IMR-90 (cell line): ENCODE results near the gene KRTAP5-6. TPM values are rescaled to one million over a fixed set of nuclear protein-coding genes. Genes with fewer than 3 reads are reported as not detected.

Experiments used
- ATAC-seq: fragments of 200-7000 bp; cut with Tn5 transposase; 2 replicates; pipeline ENCODE4 v1.9.1; 2020; ENCODE audit warnings: low read depth, mild to moderate bottlenecking, moderate library complexity
- BruUV-seq: library from RNA; stranded (reverse); fragments of 400-500 nt; replicated peaks from 2 replicates; lab custom pipeline; 2021; lab: Mats Ljungman, UMichigan
- CTCF ChIA-PET: fragments of 300-600 bp; formaldehyde crosslinking; extraction: SDS; loops from one replicate; lab custom pipeline; 2021; ENCODE audit warnings: antibody characterized with exemption; lab: Yijun Ruan, JAX
- POLR2A ChIA-PET: fragments of 300-600 bp; sonication (Branson Sonifier 250); formaldehyde crosslinking; loops from one replicate; lab custom pipeline; 2022; ENCODE audit warnings: antibody characterized with exemption; ENCODE audit not compliant: unreplicated experiment; lab: Charles Lee
- DNase-seq: peaks from one replicate; pipeline ENCODE4 v3.0.0; 2013
- H2AFZ ChIP-seq: replicated peaks from 2 replicates; pipeline ENCODE3; 2013; ENCODE audit warnings: low read length, mild to moderate bottlenecking; ENCODE audit not compliant: poor library complexity
- H2AK5ac ChIP-seq: 2 replicates; pipeline ENCODE4 v1.6.1; 2013; ENCODE audit warnings: low read depth, low read length, inconsistent platforms
- H2AK9ac ChIP-seq: replicated peaks from 2 replicates; pipeline ENCODE3; 2013; ENCODE audit warnings: mild to moderate bottlenecking, low read depth, low read length, moderate library complexity; ENCODE audit not compliant: poor library complexity
- H2BK120ac ChIP-seq: 2 replicates; pipeline ENCODE4 v1.6.1; 2013; ENCODE audit warnings: low read depth, low read length, inconsistent platforms
- H2BK15ac ChIP-seq: 3 replicates; pipeline ENCODE4 v1.6.1; 2013; ENCODE audit warnings: low read depth, low read length, inconsistent platforms
- H2BK20ac ChIP-seq: 2 replicates; pipeline ENCODE4 v1.6.1; 2013; ENCODE audit warnings: low read depth, mild to moderate bottlenecking, inconsistent platforms, low read length, moderate library complexity
- H2BK5ac ChIP-seq: 2 replicates; pipeline ENCODE4 v1.6.1; 2013; ENCODE audit warnings: mild to moderate bottlenecking, low read depth, low read length, inconsistent platforms; ENCODE audit not compliant: poor library complexity, severe bottlenecking
- H3K14ac ChIP-seq: replicated peaks from 2 replicates; pipeline ENCODE4 v1.6.1; 2013; ENCODE audit warnings: low read depth, low read length, inconsistent platforms
- H3K18ac ChIP-seq: 2 replicates; pipeline ENCODE4 v1.6.1; 2013; ENCODE audit warnings: low read depth, low read length, control low read depth
- H3K23ac ChIP-seq: 2 replicates; pipeline ENCODE4 v1.6.1; 2013; ENCODE audit warnings: low read depth, low read length, inconsistent platforms
- H3K27ac ChIP-seq: 2 replicates; pipeline ENCODE4 v1.5.1; 2013; ENCODE audit warnings: mild to moderate bottlenecking, control low read depth, low read length; ENCODE audit not compliant: insufficient read depth
- H3K27me3 ChIP-seq: 2 replicates; pipeline ENCODE4 v1.6.1; 2013; ENCODE audit warnings: low read length; ENCODE audit not compliant: control insufficient read depth, insufficient read depth
- H3K36me3 ChIP-seq: 2 replicates; pipeline ENCODE4 v1.6.1; 2013; ENCODE audit warnings: low read length, mixed read lengths; ENCODE audit not compliant: control insufficient read depth, insufficient read depth
- H3K4ac ChIP-seq: 2 replicates; pipeline ENCODE4 v1.6.1; 2013; ENCODE audit warnings: low read depth, low read length, inconsistent platforms
- H3K4me1 ChIP-seq: 2 replicates; pipeline ENCODE4 v1.6.1; 2013; ENCODE audit warnings: low read length, mixed read lengths; ENCODE audit not compliant: control insufficient read depth, insufficient read depth
- H3K4me2 ChIP-seq: 2 replicates; pipeline ENCODE4 v1.6.1; 2013; ENCODE audit warnings: low read depth, mild to moderate bottlenecking, control low read depth, low read length, moderate library complexity
- H3K4me3 ChIP-seq: 2 replicates; pipeline ENCODE4 v1.5.1; 2013; ENCODE audit warnings: low read depth, mild to moderate bottlenecking, control low read depth, low read length, moderate library complexity; ENCODE audit not compliant: insufficient read depth
- H3K56ac ChIP-seq: 2 replicates; pipeline ENCODE4 v1.6.1; 2013; ENCODE audit warnings: low read length, inconsistent platforms; ENCODE audit not compliant: insufficient read depth; ENCODE audit errors: extremely low read depth
- H3K79me1 ChIP-seq, 2 experiments: 2 replicates each; pipeline ENCODE4 v1.6.1; 2013; ENCODE audit warnings: low read length in 2 of 2, inconsistent platforms in 1 of 2, low read depth in 1 of 2
- H3K9ac ChIP-seq: 2 replicates; pipeline ENCODE4 v1.6.1; 2013; ENCODE audit warnings: low read depth, low read length, control low read depth
- H3K9me1 ChIP-seq: 2 replicates; pipeline ENCODE4 v1.6.1; 2013; ENCODE audit warnings: low read length, inconsistent platforms; ENCODE audit not compliant: insufficient read depth
- H3K9me3 ChIP-seq: 2 replicates; pipeline ENCODE4 v1.6.1; 2013; ENCODE audit warnings: low read length; ENCODE audit not compliant: control insufficient read depth, insufficient read depth
- H4K20me1 ChIP-seq: 2 replicates; pipeline ENCODE4 v1.6.1; 2013; ENCODE audit warnings: low read length, inconsistent platforms; ENCODE audit not compliant: insufficient read depth
- H4K5ac ChIP-seq: 2 replicates; pipeline ENCODE4 v1.6.1; 2013; ENCODE audit warnings: mild to moderate bottlenecking, low read depth, low read length, control low read depth
- H4K8ac ChIP-seq, 2 experiments: 2 replicates each; pipeline ENCODE4 v1.6.1; 2013; ENCODE audit warnings: low read depth in 2 of 2, low read length in 2 of 2, control low read depth in 1 of 2, inconsistent platforms in 1 of 2
- H4K91ac ChIP-seq: 2 replicates; pipeline ENCODE4 v1.6.1; 2013; ENCODE audit warnings: low read depth, low read length, inconsistent platforms; ENCODE audit not compliant: insufficient read depth
- BHLHE40 ChIP-seq: fragments of 150-350 bp; IDR thresholded peaks from 2 replicates; pipeline ENCODE4 v1.6.1; 2016; ENCODE audit warnings: mild to moderate bottlenecking, low read depth, low read length
- CEBPB ChIP-seq: IDR thresholded peaks from 2 replicates; pipeline ENCODE4 v1.6.1; 2012; ENCODE audit warnings: low read depth, low read length, improper control_type of control experiment
- CHD1 ChIP-seq: IDR thresholded peaks from 2 replicates; pipeline ENCODE4 v1.6.1; 2012; ENCODE audit warnings: low read depth, low read length, improper control_type of control experiment
- FOS ChIP-seq: fragments of 150-350 bp; IDR thresholded peaks from 2 replicates; pipeline ENCODE4 v1.6.1; 2016; ENCODE audit warnings: low read depth, low read length
- MAFK ChIP-seq: IDR thresholded peaks from 2 replicates; pipeline ENCODE4 v1.6.1; 2012; ENCODE audit warnings: low read depth, low read length, improper control_type of control experiment
- MAZ ChIP-seq: IDR thresholded peaks from 2 replicates; pipeline ENCODE4 v1.6.1; 2012; ENCODE audit warnings: low read depth, mild to moderate bottlenecking, low read length, improper control_type of control experiment, moderate library complexity, borderline replicate concordance
- MXI1 ChIP-seq: IDR thresholded peaks from 2 replicates; pipeline ENCODE4 v1.6.1; 2012; ENCODE audit warnings: low read depth, mild to moderate bottlenecking, low read length, moderate library complexity, borderline replicate concordance
- NFE2L2 ChIP-seq: fragments of 150-350 bp; IDR thresholded peaks from 2 replicates; pipeline ENCODE4 v1.6.1; 2016; ENCODE audit warnings: low read depth, mild to moderate bottlenecking, low read length
- POLR2A ChIP-seq: IDR thresholded peaks from 2 replicates; pipeline ENCODE4 v1.6.1; 2012; ENCODE audit warnings: mild to moderate bottlenecking, low read depth, low read length
- RAD21 ChIP-seq: IDR thresholded peaks from 2 replicates; pipeline ENCODE4 v1.6.1; 2012; ENCODE audit warnings: low read length, improper control_type of control experiment
- RCOR1 ChIP-seq: IDR thresholded peaks from 2 replicates; pipeline ENCODE4 v1.6.1; 2012; ENCODE audit warnings: mild to moderate bottlenecking, low read length, improper control_type of control experiment; ENCODE audit not compliant: insufficient replicate concordance
- RFX5 ChIP-seq: IDR thresholded peaks from 2 replicates; pipeline ENCODE4 v1.8.0; 2012; ENCODE audit warnings: low read depth, mild to moderate bottlenecking, low read length, moderate library complexity
- SMC3 ChIP-seq: fragments of 150-350 bp; IDR thresholded peaks from 2 replicates; pipeline ENCODE4 v1.6.1; 2016; ENCODE audit warnings: low read depth, mild to moderate bottlenecking, antibody characterized with exemption, low read length, moderate library complexity
- WGBS, 2 experiments: methylation state at CpG; one replicate each; pipeline versions ENCODE4 v1.1.5 to v1.1.7; 2013; ENCODE audit warnings: missing lambda C conversion rate in 2 of 2; ENCODE audit not compliant: insufficient read length in 1 of 2; ENCODE audit errors: extremely low coverage in 2 of 2; 5-methylcytosine and 5-hydroxymethylcytosine counted together
- dilution Hi-C: fragments of 300-500 bp; cut with HindIII; formaldehyde crosslinking; loops from one replicate; pipeline ENCODE4 v1.14.3; 2018; ENCODE audit warnings: low sequenced_read_pairs; ENCODE audit not compliant: unreplicated experiment
- in situ Hi-C: fragments of 300-500 bp; cut with MboI; formaldehyde crosslinking; loops from 3 replicates; pipeline ENCODE4 v1.14.3; 2019; ENCODE audit warnings: low sequenced_read_pairs, inconsistent platforms, mixed read lengths
- intact Hi-C: fragments of 100-400 bp; cut with micrococcal nuclease; formaldehyde crosslinking; loops from 2 replicates; pipeline ENCODE4 v1.10.0; 2022
- polyA plus RNA-seq, 3 experiments: library from polyadenylated mRNA; depleted of rRNA; stranded (reverse); fragments of >200 nt; gene quantifications; 2 replicates each; pipeline ENCODE4 v1.2.3, GENCODE V29; 2012; ENCODE audit warnings: low replicate concordance in 1 of 3
- total RNA-seq: library from RNA; depleted of rRNA; stranded (reverse); fragments of >200 nt; gene quantifications from 2 replicates; pipeline ENCODE4 v1.2.3, GENCODE V29; 2012
- TF ChIP-seq, protein P1 (sequence below): fragments of 150-350 bp; IDR thresholded peaks from 2 replicates; pipeline ENCODE4 v1.6.1; 2017; ENCODE audit warnings: mild to moderate bottlenecking, antibody characterized with exemption, low read length, low read depth
- TF ChIP-seq, protein P2 (sequence below): fragments of 150-350 bp; IDR thresholded peaks from 2 replicates; pipeline ENCODE4 v1.6.1; 2016; ENCODE audit warnings: low read depth, mild to moderate bottlenecking, low read length, moderate library complexity, borderline replicate concordance
- TF ChIP-seq, protein P3 (sequence below): conservative IDR thresholded peaks from 2 replicates; pipeline ENCODE4 v1.5.1; 2012; ENCODE audit warnings: mild to moderate bottlenecking, low read depth, low read length, improper control_type of control experiment

Gene KRTAP5-6
- total and polyA plus RNA-seq, 2 of the 4 experiments (the other 2 are of a cell fraction), result not detected

DNA sequence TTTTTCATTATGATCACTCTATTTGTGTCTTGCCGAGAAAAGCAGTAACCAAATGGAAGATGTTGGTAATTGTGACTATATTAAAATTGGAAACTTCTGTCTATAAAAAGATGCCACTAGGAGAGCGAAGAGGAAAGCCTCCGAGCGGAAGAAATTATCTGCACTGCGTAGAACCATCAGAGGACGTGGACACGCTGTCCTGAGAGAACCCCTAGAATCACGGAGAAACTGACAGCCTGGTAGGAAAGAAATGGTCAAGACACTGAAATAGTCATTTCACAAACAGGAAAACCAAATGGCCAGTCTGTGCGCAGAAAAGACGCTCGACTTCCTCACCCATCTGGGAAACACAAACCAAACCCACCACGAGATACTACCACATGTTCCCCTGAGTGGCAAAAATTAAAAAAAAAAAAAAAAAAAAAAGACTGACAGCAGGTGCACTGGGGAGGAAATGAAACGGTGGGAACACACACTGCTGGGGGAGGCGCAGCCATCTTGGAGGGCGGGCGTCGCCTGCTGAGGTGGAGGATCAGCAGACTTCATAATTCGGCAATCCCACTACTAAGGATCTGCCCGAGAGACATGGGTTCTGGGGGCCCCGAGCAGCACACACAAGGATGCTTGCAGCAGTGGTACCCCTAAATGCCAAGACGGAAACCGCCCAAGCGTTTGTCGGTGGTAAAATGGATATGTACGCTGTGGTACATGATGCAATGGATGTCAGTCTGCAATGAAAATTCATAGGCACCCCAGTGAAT, 32.1 kb downstream of the KRTAP5-6 start:
- H4K5ac ChIP-seq, result no peak overlapping the region
- no peak overlapping the region for H2BK120ac ChIP-seq
- H3K23ac ChIP-seq, result no peak overlapping the region
- no peak overlapping the region for H3K27ac ChIP-seq
- H3K14ac ChIP-seq, result no peak overlapping the region
- no peaks in the 10 kb centered on the region for H3K79me1 ChIP-seq
- no CpG with 5 or more reads among the region's 25 CpGs for WGBS, 2 experiments
- in situ Hi-C loops (no loop called here), intact Hi-C loops (no loop called here), dilution Hi-C loops (no loop called here)
- H3K4ac ChIP-seq, result no peak overlapping the region
- no peak overlapping the region for H4K91ac ChIP-seq
- H2BK5ac ChIP-seq, result no peak overlapping the region
- no peak overlapping the region for H3K18ac ChIP-seq
- DNase-seq (no peak), ATAC-seq (no peak)
- no peak overlapping the region for H2BK15ac ChIP-seq
- no peak overlapping the region for H2AK9ac ChIP-seq
- H3K4me3 ChIP-seq, result no peak overlapping the region
- no TSS peak for BruUV-seq
- no peaks in the 10 kb centered on the region for H3K36me3 ChIP-seq
- no peak overlapping the region for H2BK20ac ChIP-seq
- H3K9ac ChIP-seq, result no peak overlapping the region
- TF ChIP-seq RFX5, result no peak
- no peak for TF ChIP-seq MAFK
- TF ChIP-seq FOS, result no peak
- TF ChIP-seq, protein P1, sequence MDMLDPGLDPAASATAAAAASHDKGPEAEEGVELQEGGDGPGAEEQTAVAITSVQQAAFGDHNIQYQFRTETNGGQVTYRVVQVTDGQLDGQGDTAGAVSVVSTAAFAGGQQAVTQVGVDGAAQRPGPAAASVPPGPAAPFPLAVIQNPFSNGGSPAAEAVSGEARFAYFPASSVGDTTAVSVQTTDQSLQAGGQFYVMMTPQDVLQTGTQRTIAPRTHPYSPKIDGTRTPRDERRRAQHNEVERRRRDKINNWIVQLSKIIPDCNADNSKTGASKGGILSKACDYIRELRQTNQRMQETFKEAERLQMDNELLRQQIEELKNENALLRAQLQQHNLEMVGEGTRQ, result no peak
- no peak for TF ChIP-seq CEBPB
- TF ChIP-seq MAZ, result no peak
- no peak for TF ChIP-seq BHLHE40
- no peak for TF ChIP-seq SMC3
- TF ChIP-seq CHD1, result no peak
- TF ChIP-seq RAD21, result no peak
- no peak for TF ChIP-seq MXI1
- no peak for TF ChIP-seq RCOR1
- TF ChIP-seq, protein P2, sequence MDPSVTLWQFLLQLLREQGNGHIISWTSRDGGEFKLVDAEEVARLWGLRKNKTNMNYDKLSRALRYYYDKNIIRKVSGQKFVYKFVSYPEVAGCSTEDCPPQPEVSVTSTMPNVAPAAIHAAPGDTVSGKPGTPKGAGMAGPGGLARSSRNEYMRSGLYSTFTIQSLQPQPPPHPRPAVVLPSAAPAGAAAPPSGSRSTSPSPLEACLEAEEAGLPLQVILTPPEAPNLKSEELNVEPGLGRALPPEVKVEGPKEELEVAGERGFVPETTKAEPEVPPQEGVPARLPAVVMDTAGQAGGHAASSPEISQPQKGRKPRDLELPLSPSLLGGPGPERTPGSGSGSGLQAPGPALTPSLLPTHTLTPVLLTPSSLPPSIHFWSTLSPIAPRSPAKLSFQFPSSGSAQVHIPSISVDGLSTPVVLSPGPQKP, result no peak
- TF ChIP-seq, protein P3, sequence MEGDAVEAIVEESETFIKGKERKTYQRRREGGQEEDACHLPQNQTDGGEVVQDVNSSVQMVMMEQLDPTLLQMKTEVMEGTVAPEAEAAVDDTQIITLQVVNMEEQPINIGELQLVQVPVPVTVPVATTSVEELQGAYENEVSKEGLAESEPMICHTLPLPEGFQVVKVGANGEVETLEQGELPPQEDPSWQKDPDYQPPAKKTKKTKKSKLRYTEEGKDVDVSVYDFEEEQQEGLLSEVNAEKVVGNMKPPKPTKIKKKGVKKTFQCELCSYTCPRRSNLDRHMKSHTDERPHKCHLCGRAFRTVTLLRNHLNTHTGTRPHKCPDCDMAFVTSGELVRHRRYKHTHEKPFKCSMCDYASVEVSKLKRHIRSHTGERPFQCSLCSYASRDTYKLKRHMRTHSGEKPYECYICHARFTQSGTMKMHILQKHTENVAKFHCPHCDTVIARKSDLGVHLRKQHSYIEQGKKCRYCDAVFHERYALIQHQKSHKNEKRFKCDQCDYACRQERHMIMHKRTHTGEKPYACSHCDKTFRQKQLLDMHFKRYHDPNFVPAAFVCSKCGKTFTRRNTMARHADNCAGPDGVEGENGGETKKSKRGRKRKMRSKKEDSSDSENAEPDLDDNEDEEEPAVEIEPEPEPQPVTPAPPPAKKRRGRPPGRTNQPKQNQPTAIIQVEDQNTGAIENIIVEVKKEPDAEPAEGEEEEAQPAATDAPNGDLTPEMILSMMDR, result no peak
- no peak for TF ChIP-seq POLR2A
- TF ChIP-seq NFE2L2, result no peak
- POLR2A ChIA-PET, result no interaction called here
- no peak overlapping the region for H4K8ac ChIP-seq
- no peaks in the 10 kb centered on the region for H3K4me1 ChIP-seq
- H3K9me1 ChIP-seq, result peaks cover 5% of the 10 kb centered on the region; the same call in 1 of the 2 replicates
- peaks cover 54% of the 10 kb centered on the region for H3K27me3 ChIP-seq
- no peaks in the 10 kb centered on the region for H3K9me3 ChIP-seq
- H3K4me2 ChIP-seq, result no peak overlapping the region
- H4K20me1 ChIP-seq, result no peaks in the 10 kb centered on the region
- no peak overlapping the region for H2AFZ ChIP-seq
- no peak overlapping the region for H3K56ac ChIP-seq
- CTCF ChIA-PET, result no interaction called here
- no peak overlapping the region for H2AK5ac ChIP-seq
